Stimulated activated CD4-positive, alpha-beta T cell treated with anti-CD3 and anti-CD28 coated beads, Interleukin-1b, Interleukin-23, amount 100 ng/mL, for 1 hour (primary cell): ENCODE data around the gene DDX5.
"Not testable (repeated sequence)": the region's sequence is repeated elsewhere in the genome, so short reads cannot be mapped to it uniquely, and the experiment has no call there.

Source experiments
- DNase-seq, 2 donors: peaks; one replicate each; pipeline ENCODE4 v3.0.0-alpha.2; 2020; ENCODE audit warnings: low read depth in 2 of 2

Gene DDX5

GRCh38 chr17:64507413-64507782 is 1.3 kb upstream of the DDX5 start:
- no peak for DNase-seq

- peak; percentile 86 to 93 for DNase-seq
Observed at GRCh38 chr17:64506576-64507412, 705 bp upstream of the DDX5 start, which contains the start of gene CEP95. Gene CEP95 (plus strand): TSS chr17:64506977. CDS start chr17:64507098, 121 bp downstream.

GRCh38 chr17:64505340-64506200 is 519 bp downstream of the DDX5 start:
- DNase-seq = peak; percentile 64 to 70

- DNase-seq = no peak
Observed at GRCh38 chr17:64504769-64505339, 1.2 kb downstream of the DDX5 start.

GRCh38 chr17:64503821-64504768 is 2.0 kb downstream of the DDX5 start:
- DNase-seq = no peak

- DNase-seq = no peak
Observed at GRCh38 chr17:64503341-64503740, 2.7 kb downstream of the DDX5 start.

GRCh38 chr17:64502809-64503208 is 3.3 kb downstream of the DDX5 start:
- no peak for DNase-seq

GRCh38 chr17:64502021-64502420 is 4.1 kb downstream of the DDX5 start:
- no peak for DNase-seq

- DNase-seq = no peak
Observed at GRCh38 chr17:64500862-64501765, 5.0 kb downstream of the DDX5 start.

GRCh38 chr17:64500487-64500859 is 5.6 kb downstream of the DDX5 start:
- DNase-seq = no peak

- DNase-seq = no peak
Observed at GRCh38 chr17:64499805-64500486, 6.1 kb downstream of the DDX5 start.

GRCh38 chr17:64498308-64499203 is 7.5 kb downstream of the DDX5 start:
- no peak for DNase-seq

GRCh38 chr17:64497565-64498035 is 8.5 kb downstream of the DDX5 start:
- DNase-seq = no peak

GRCh38 chr17:64496786-64497564 is 9.1 kb downstream of the DDX5 start, which contains the start of gene POLG2:
Gene POLG2 (minus strand): TSS chr17:64497054. CDS start chr17:64496968, 86 bp downstream.
- peak; percentile 88 to 91 for DNase-seq

- no peak for DNase-seq
Observed at GRCh38 chr17:64496348-64496785, 9.7 kb downstream of the DDX5 start.

GRCh38 chr17:64495300-64495699 is 10.8 kb downstream of the DDX5 start:
- DNase-seq = not testable (repeated sequence)

GRCh38 chr17:64494121-64494520 is 12.0 kb downstream of the DDX5 start:
- DNase-seq = no peak
